Right atrium auricular region (tissue), 2 donors: ENCODE data around the gene CCNY. TPM values are rescaled to one million over a fixed set of nuclear protein-coding genes. Genes with fewer than 3 reads are reported as not detected.

Source experiments
- DNase-seq: peaks from one replicate; pipeline ENCODE4 v3.0.0-alpha.2; 2019; ENCODE audit warnings: low spot score
- H3K27ac ChIP-seq, 2 donors: fragments of 200-600 bp; sonication (generic); 1 replicate in 1 of 2; 2 replicates in 1 of 2; pipeline ENCODE4 v1.5.1; 2016 to 2019
- H3K27me3 ChIP-seq, 2 donors: fragments of 200-600 bp; sonication (generic); one replicate each; pipeline versions ENCODE4 v1.5.1 to v1.6.0; 2017 to 2019
- H3K36me3 ChIP-seq: fragments of 200-600 bp; sonication (generic); one replicate; pipeline ENCODE4 v1.5.1; 2016
- H3K4me1 ChIP-seq, 2 donors: fragments of 200-600 bp; sonication (generic); one replicate each; pipeline versions ENCODE4 v1.5.1 to v1.6.0; 2017 to 2019
- H3K4me3 ChIP-seq, 2 donors: fragments of 200-600 bp; sonication (generic); 1 replicate in 1 of 2; 2 replicates in 1 of 2; pipeline ENCODE4 v1.5.1; 2017 to 2019; ENCODE audit warnings: mild to moderate bottlenecking in 1 of 2, moderate library complexity in 1 of 2
- H3K9me3 ChIP-seq, 2 donors: fragments of 200-600 bp; sonication (generic); one replicate each; pipeline ENCODE4 v1.5.1; 2019
- total RNA-seq, 2 donors: library from RNA; depleted of rRNA; stranded (reverse); fragments of >200 nt; gene quantifications; one replicate each; pipeline ENCODE4 v1.1.0, GENCODE V29; 2016
- TF ChIP-seq, protein P1 (sequence below), 2 donors: fragments of 200-600 bp; sonication (generic); IDR thresholded peaks; one replicate each; pipeline ENCODE4 v1.5.1; 2019; ENCODE audit warnings: antibody characterized with exemption in 2 of 2

Gene CCNY
- total RNA-seq, result 10 to 100 TPM; 35.6 to 58.1 TPM

DNA sequence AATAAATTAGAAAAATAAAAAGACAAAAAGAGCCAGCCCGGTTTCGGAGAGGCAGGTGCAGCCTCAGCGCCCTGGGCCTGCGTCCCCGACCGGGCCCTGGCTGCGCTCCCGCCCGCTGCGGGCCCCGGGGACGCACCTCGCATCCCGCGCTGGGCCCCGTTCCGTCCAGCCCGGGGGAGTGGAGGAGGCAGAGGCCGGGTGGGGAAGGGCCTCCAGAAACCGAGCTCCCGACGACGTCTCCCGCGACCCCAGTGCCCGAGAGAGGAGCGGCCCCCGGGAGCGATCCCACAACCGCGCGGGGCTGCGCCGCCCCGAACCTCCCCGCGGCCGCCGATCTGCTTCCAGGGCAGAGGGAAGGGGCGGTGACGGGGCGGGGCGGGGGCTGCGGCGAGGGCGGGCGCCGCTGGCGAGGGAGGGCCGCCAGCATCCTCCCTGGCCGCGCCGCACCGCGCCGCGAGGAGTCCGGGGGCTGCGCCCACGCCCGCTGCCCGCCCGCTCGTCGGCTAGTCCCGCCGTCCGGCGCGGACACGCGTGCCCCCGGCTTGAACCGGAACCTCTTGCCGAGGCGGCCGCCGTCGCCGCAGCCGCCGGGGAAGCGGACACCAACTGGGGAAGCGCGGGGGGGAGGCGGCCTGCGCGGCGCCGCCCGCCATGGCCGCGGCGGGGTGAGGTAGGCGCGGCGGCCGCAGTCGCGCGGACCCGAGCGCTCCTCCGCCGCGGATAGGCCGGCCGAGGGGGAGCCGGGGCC lies at the start of gene CCNY:
TSS of gene CCNY (plus strand) at position 426 of the 748 bp plus-strand sequence. CDS start 545 bp downstream, outside the sequence.
- Histone ChIP-seq H3K4me1 (peaks cover 0 to 73% of the 10 kb centered on the region in 2 donors), H3K27ac (peak within 1 kb of the TSS; percentile 88), H3K4me3 (peak within 1 kb of the TSS; percentile 90 to 100), H3K36me3 (no peaks in the 10 kb centered on the region), H3K27me3 (no peaks in the 10 kb centered on the region), H3K9me3 (no peaks in the 10 kb centered on the region)
- TF ChIP-seq, protein P1, sequence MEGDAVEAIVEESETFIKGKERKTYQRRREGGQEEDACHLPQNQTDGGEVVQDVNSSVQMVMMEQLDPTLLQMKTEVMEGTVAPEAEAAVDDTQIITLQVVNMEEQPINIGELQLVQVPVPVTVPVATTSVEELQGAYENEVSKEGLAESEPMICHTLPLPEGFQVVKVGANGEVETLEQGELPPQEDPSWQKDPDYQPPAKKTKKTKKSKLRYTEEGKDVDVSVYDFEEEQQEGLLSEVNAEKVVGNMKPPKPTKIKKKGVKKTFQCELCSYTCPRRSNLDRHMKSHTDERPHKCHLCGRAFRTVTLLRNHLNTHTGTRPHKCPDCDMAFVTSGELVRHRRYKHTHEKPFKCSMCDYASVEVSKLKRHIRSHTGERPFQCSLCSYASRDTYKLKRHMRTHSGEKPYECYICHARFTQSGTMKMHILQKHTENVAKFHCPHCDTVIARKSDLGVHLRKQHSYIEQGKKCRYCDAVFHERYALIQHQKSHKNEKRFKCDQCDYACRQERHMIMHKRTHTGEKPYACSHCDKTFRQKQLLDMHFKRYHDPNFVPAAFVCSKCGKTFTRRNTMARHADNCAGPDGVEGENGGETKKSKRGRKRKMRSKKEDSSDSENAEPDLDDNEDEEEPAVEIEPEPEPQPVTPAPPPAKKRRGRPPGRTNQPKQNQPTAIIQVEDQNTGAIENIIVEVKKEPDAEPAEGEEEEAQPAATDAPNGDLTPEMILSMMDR (IDR thresholded peaks at IDR 0.05), result no peak
- DNase-seq, result no peak

DNA sequence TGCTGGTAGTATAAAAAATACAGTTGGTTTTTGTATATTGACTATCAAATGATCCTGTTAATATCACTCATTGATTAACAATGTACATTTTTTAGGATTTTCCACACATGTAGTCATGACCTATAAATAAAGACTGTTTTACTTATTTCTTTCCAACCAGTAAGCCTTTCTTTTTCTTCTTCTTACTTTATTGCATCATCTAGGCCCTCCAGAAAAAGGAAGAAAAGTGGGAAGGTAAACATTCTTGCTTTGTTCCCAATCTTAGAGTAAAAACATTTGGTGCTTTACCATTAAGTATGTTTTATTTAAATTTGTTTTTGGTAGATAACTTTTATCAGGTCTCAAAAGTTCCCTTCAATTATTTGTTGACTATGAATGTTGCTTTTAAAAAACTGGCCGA lies 47.1 kb upstream of the CCNY start:
- Histone ChIP-seq H3K27me3 (no peaks in the 10 kb centered on the region), H3K4me3 (no peak overlapping the region), H3K4me1 (no peaks in the 10 kb centered on the region), H3K27ac (no peak overlapping the region), H3K36me3 (no peaks in the 10 kb centered on the region), H3K9me3 (no peaks in the 10 kb centered on the region)
- TF ChIP-seq, protein P1 (IDR thresholded peaks at IDR 0.05), result no peak
- DNase-seq, result no peak

DNA sequence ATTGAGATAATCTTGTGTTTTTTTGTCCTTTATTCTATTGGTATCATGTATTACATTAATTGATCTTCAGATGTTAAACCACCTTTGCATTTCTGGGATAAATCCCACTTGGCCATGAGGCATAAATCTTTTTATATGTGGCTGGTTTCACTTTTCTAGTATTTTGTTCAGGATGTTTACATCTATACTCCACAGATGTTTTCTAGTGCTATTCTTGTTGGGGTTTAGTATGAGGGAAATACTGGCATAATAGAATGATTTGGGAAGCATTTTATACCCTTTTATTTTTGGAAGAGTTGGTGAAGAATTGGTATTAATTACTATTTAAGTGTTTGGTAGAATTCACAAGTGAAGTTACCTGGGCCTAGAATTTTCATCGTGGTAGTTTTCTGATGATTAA lies 41.8 kb upstream of the CCNY start:
- DNase-seq, result no peak
- Histone ChIP-seq H3K27me3 (no peaks in the 10 kb centered on the region), H3K4me3 (no peak overlapping the region), H3K27ac (no peak overlapping the region), H3K4me1 (no peaks in the 10 kb centered on the region), H3K9me3 (peaks cover 0 to 5% of the 10 kb centered on the region in 2 donors), H3K36me3 (no peaks in the 10 kb centered on the region)
- TF ChIP-seq, protein P1 (IDR thresholded peaks at IDR 0.05), result no peak

DNA sequence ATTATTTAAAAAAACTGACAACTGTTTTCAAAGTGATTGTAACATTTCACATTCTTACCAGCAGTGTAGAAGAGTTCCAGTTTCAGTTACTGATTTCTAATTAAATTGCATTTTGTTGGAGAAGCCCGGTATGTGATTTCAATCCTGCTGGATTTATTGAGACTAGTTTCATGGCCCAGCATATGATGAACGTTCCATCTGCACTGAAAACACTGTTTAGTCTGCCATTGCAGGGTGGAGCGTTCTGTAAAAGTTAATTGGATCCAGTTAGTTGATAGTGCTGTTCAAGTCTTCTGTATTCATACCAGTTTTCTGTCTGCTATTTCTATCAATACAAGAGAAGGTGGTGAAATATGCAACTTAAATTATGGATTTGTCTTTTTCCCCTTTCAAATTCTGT lies 37.3 kb upstream of the CCNY start:
- no peak for DNase-seq
- Histone ChIP-seq H3K4me3 (no peak overlapping the region), H3K27ac (no peak overlapping the region), H3K4me1 (no peaks in the 10 kb centered on the region), H3K27me3 (no peaks in the 10 kb centered on the region), H3K36me3 (no peaks in the 10 kb centered on the region), H3K9me3 (peaks cover 0 to 5% of the 10 kb centered on the region in 2 donors)
- TF ChIP-seq, protein P1 (IDR thresholded peaks at IDR 0.05), result no peak

DNA sequence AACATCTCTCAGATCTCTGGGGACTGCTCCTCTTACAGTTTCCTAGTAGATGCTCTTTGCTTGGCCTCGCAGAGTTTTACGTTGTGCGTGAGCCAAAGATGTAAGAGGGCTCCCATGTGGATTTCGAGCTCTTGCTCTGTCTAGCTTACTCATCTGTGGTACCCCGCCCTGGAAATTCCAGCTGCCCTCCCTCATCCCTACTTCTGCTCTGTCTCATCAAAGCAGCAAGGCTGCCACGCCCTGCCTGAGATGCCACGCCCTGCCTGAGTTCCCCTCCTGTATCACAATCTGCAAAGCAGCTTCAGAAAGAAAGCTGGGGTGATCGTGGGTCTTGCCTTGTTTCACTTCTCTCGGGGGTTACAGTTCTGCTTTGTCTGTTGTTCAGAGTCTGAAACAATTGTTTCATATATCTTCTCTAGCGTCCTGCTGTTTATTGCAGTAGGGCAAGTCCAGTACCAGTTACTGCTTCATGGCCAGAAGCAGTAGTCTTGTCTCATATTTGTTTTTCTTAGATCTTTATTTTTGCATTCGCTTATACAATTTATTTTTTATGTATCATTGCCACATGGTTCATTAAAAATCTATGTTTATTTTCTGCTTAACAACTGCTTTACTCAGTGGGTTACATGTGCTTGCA lies 36.1 kb upstream of the CCNY start:
- Histone ChIP-seq H3K4me3 (no peak overlapping the region), H3K4me1 (no peaks in the 10 kb centered on the region), H3K27me3 (no peaks in the 10 kb centered on the region), H3K36me3 (no peaks in the 10 kb centered on the region), H3K9me3 (peaks cover 0 to 5% of the 10 kb centered on the region in 2 donors), H3K27ac (no peak overlapping the region)
- TF ChIP-seq, protein P1 (IDR thresholded peaks at IDR 0.05), result no peak
- DNase-seq, result peak; percentile 60
